Suppressor macrophage (primary cell): ENCODE data around the gene GIGYF1.
"Not testable (repeated sequence)": the region's sequence is repeated elsewhere in the genome, so short reads cannot be mapped to it uniquely, and the experiment has no call there.

Experiments used
- DNase-seq, 4 experiments: peaks; one replicate each; pipeline ENCODE4 v3.0.0-alpha.2; 2020 to 2022

The GIGYF1 gene

GRCh38 chr7:100671353-100672327 lies 22.4 kb downstream of the GIGYF1 start:
- DNase-seq: no peak

GRCh38 chr7:100670074-100670473 lies 24.0 kb downstream of the GIGYF1 start:
- peak in 2 of 4 experiments; percentile 29 to 37 for DNase-seq

GRCh38 chr7:100669106-100669505 lies 24.9 kb downstream of the GIGYF1 start:
- not testable (repeated sequence) for DNase-seq

GRCh38 chr7:100668069-100668449 lies 26.0 kb downstream of the GIGYF1 start:
- no peak for DNase-seq

GRCh38 chr7:100667331-100668068 lies 26.6 kb downstream of the GIGYF1 start:
- DNase-seq: no peak

- DNase-seq: no peak
Measured at GRCh38 chr7:100665168-100665726, 28.8 kb downstream of the GIGYF1 start.

GRCh38 chr7:100662194-100662776 lies 31.8 kb downstream of the GIGYF1 start:
- DNase-seq: not testable (repeated sequence)

GRCh38 chr7:100655908-100656674 lies 38.0 kb downstream of the GIGYF1 start, which contains the start of gene ACTL6B:
Gene ACTL6B, minus strand, starts transcription at chr7:100656448. Its CDS starts 94 bp downstream, at chr7:100656354.
- peak; percentile 65 to 89 (median 73) for DNase-seq

- DNase-seq: no peak
Measured at GRCh38 chr7:100654908-100655831, 38.9 kb downstream of the GIGYF1 start.

GRCh38 chr7:100649826-100650565 lies 44.1 kb downstream of the GIGYF1 start:
- no peak for DNase-seq

- no peak for DNase-seq
Measured at GRCh38 chr7:100642534-100642907, 51.5 kb downstream of the GIGYF1 start.

GRCh38 chr7:100641860-100642533 lies 52.1 kb downstream of the GIGYF1 start:
- no peak for DNase-seq

- no peak for DNase-seq
Measured at GRCh38 chr7:100641463-100641859, 52.6 kb downstream of the GIGYF1 start, which contains the start of gene TFR2. Gene TFR2, minus strand, starts transcription at chr7:100641552. Its CDS starts 43 bp downstream, at chr7:100641509.

GRCh38 chr7:100640517-100641440 lies 53.3 kb downstream of the GIGYF1 start:
- DNase-seq: no peak

GRCh38 chr7:100639995-100640516 lies 54.0 kb downstream of the GIGYF1 start:
- no peak for DNase-seq

- peak; percentile 31 to 70 (median 50) for DNase-seq
Measured at GRCh38 chr7:100632951-100633717, 60.9 kb downstream of the GIGYF1 start.

GRCh38 chr7:100630066-100630465 lies 64.0 kb downstream of the GIGYF1 start:
- no peak for DNase-seq
